NK-92 (cell line): ENCODE measurements around the gene ZNF18.
"Not testable (repeated sequence)": the region's sequence is repeated elsewhere in the genome, so short reads cannot be mapped to it uniquely, and the experiment has no call there.

ENCODE experiments used
- DNase-seq: peaks from one replicate; lab custom pipeline; 2025; ENCODE audit not compliant: unreplicated experiment; lab: John Stamatoyannopoulos, UW

ZNF18 gene

GRCh38 chr17:11986942-11987329, 10.3 kb downstream of the ZNF18 start:
- no peak for DNase-seq

GRCh38 chr17:11986179-11986941, 10.9 kb downstream of the ZNF18 start:
- no peak for DNase-seq

GRCh38 chr17:11981862-11982261, 15.4 kb downstream of the ZNF18 start:
- no peak for DNase-seq

GRCh38 chr17:11980813-11981212, 16.5 kb downstream of the ZNF18 start:
- DNase-seq, result no peak

- no peak for DNase-seq
Observed at GRCh38 chr17:11979795-11980194, 17.5 kb downstream of the ZNF18 start.

- not testable (repeated sequence) for DNase-seq
Observed at GRCh38 chr17:11972741-11973140, 24.5 kb downstream of the ZNF18 start.

- DNase-seq, result no peak
Observed at GRCh38 chr17:11969565-11969964, 27.7 kb downstream of the ZNF18 start.

- DNase-seq, result no peak
Observed at GRCh38 chr17:11954936-11955335, 42.3 kb downstream of the ZNF18 start.

GRCh38 chr17:11953924-11954323, 43.4 kb downstream of the ZNF18 start:
- no peak for DNase-seq

- DNase-seq, result no peak
Observed at GRCh38 chr17:11952610-11953009, 44.7 kb downstream of the ZNF18 start.

- DNase-seq, result no peak
Observed at GRCh38 chr17:11950771-11951519, 46.3 kb downstream of the ZNF18 start.

- DNase-seq, result not testable (repeated sequence)
Observed at GRCh38 chr17:11949571-11949970, 47.7 kb downstream of the ZNF18 start.

- no peak for DNase-seq
Observed at GRCh38 chr17:11948789-11949188, 48.5 kb downstream of the ZNF18 start.

- DNase-seq, result no peak
Observed at GRCh38 chr17:11944587-11944986, 52.7 kb downstream of the ZNF18 start.

- DNase-seq, result no peak
Observed at GRCh38 chr17:11943759-11944347, 53.4 kb downstream of the ZNF18 start.

- DNase-seq, result not testable (repeated sequence)
Observed at GRCh38 chr17:11943086-11943485, 54.2 kb downstream of the ZNF18 start.

- no peak for DNase-seq
Observed at GRCh38 chr17:11940904-11941303, 56.4 kb downstream of the ZNF18 start.

GRCh38 chr17:11935734-11936406, 61.4 kb downstream of the ZNF18 start:
- no peak for DNase-seq

- DNase-seq, result no peak
Observed at GRCh38 chr17:11932337-11932898, 64.9 kb downstream of the ZNF18 start.

GRCh38 chr17:11928436-11928835, 68.8 kb downstream of the ZNF18 start:
- no peak for DNase-seq
